ENCODE measurements around the gene CRYBG3. TPM values are rescaled to one million over a fixed set of nuclear protein-coding genes. Genes with fewer than 3 reads are reported as not detected.

The CRYBG3 gene
- polyA plus RNA-seq, 1 donor from 2014 or later, result 1.7 TPM

- H3K27me3 Mint-ChIP-seq, result no peaks in the 10 kb centered on the region
- H3K4me1 Mint-ChIP-seq, result no peaks in the 10 kb centered on the region
- H3K4me3 Mint-ChIP-seq, result no peak overlapping the region
- no peaks in the 10 kb centered on the region for H3K36me3 Mint-ChIP-seq
- no peaks in the 10 kb centered on the region for H3K9me3 Mint-ChIP-seq
- no peak overlapping the region for H3K27ac Mint-ChIP-seq
These were observed 40.8 kb downstream of the CRYBG3 start for GRCh38 chr3:97862582-97862981.

- no peak overlapping the region for H3K27ac Mint-ChIP-seq
- no peaks in the 10 kb centered on the region for H3K27me3 Mint-ChIP-seq
- no peaks in the 10 kb centered on the region for H3K4me1 Mint-ChIP-seq
- no peaks in the 10 kb centered on the region for H3K9me3 Mint-ChIP-seq
- H3K4me3 Mint-ChIP-seq, result no peak overlapping the region
- no peaks in the 10 kb centered on the region for H3K36me3 Mint-ChIP-seq
These were observed 41.2 kb downstream of the CRYBG3 start for GRCh38 chr3:97863031-97863430.

DNA sequence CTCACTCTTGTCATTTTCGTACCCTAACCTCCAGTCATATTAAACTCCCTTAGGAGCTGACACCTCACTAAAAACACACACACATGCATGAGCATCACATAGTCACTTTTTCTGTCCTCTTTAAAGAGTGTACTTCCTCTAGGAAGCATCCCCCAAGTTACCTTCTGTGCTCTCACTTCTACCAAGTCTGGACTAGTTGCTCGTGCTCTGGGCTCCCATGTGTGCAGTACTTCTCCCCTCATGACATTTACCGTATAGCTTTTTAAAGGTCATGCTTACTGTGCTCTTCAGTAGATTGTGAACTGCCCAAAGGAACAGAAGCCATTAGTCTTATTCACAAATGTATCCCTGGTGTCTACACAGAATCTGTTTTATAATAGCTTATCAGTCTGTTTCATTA is 42.0 kb downstream of the CRYBG3 start:
- no peaks in the 10 kb centered on the region for H3K4me1 Mint-ChIP-seq
- H3K4me3 Mint-ChIP-seq, result no peak overlapping the region
- H3K27ac Mint-ChIP-seq, result no peak overlapping the region
- no peaks in the 10 kb centered on the region for H3K9me3 Mint-ChIP-seq
- no peaks in the 10 kb centered on the region for H3K27me3 Mint-ChIP-seq
- H3K36me3 Mint-ChIP-seq, result peaks cover under 1% of the 10 kb centered on the region

- H3K27ac Mint-ChIP-seq, result no peak overlapping the region
- no peaks in the 10 kb centered on the region for H3K4me1 Mint-ChIP-seq
- no peaks in the 10 kb centered on the region for H3K9me3 Mint-ChIP-seq
- no peak overlapping the region for H3K4me3 Mint-ChIP-seq
- H3K27me3 Mint-ChIP-seq, result no peaks in the 10 kb centered on the region
- peaks cover 7% of the 10 kb centered on the region for H3K36me3 Mint-ChIP-seq
These were observed 49.4 kb downstream of the CRYBG3 start for GRCh38 chr3:97871186-97871585.

- H3K4me3 Mint-ChIP-seq, result no peak overlapping the region
- H3K4me1 Mint-ChIP-seq, result no peaks in the 10 kb centered on the region
- H3K27ac Mint-ChIP-seq, result no peak overlapping the region
- no peaks in the 10 kb centered on the region for H3K9me3 Mint-ChIP-seq
- peaks cover 7% of the 10 kb centered on the region for H3K36me3 Mint-ChIP-seq
- H3K27me3 Mint-ChIP-seq, result no peaks in the 10 kb centered on the region
These were observed 50.2 kb downstream of the CRYBG3 start for GRCh38 chr3:97871801-97872524.

GRCh38 chr3:97872525-97873042 is 50.8 kb downstream of the CRYBG3 start:
- Mint-ChIP-seq H3K27me3 (no peaks in the 10 kb centered on the region), H3K27ac (no peak overlapping the region), H3K9me3 (no peaks in the 10 kb centered on the region), H3K36me3 (peaks cover 7% of the 10 kb centered on the region), H3K4me3 (no peak overlapping the region), H3K4me1 (no peaks in the 10 kb centered on the region)

DNA sequence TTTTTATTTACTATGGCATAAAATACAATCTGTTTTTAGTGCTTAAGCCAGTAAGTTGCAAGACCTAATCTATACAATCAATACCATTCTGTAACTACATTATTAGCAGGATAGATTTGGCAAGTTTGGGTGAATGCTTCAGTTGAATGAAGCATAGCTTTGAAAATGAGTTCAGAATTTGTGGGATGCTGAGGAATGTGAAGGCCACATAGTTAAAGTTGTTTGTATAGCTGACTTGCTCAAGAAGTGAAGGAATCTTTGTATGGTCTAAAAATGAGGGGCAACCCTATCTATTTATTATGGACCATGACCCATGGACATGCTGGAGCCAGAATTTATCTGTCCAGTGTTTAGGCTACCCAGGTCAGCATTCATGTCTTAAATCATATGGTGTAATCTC is 58.5 kb downstream of the CRYBG3 start:
- no peak overlapping the region for H3K27ac Mint-ChIP-seq
- H3K27me3 Mint-ChIP-seq, result no peaks in the 10 kb centered on the region
- peaks cover 0 to 1% (median 0%) of the 10 kb centered on the region in 3 donors for H3K4me1 Mint-ChIP-seq
- peaks cover 3% of the 10 kb centered on the region for H3K36me3 Mint-ChIP-seq
- no peak overlapping the region for H3K4me3 Mint-ChIP-seq
- H3K9me3 Mint-ChIP-seq, result no peaks in the 10 kb centered on the region

GRCh38 chr3:97882975-97883598 is 61.3 kb downstream of the CRYBG3 start:
- H3K27ac Mint-ChIP-seq, result no peak overlapping the region
- H3K4me1 Mint-ChIP-seq, result peaks cover 0 to 1% (median 0%) of the 10 kb centered on the region in 3 donors
- no peaks in the 10 kb centered on the region for H3K27me3 Mint-ChIP-seq
- peaks cover 3% of the 10 kb centered on the region for H3K36me3 Mint-ChIP-seq
- H3K4me3 Mint-ChIP-seq, result no peak overlapping the region
- H3K9me3 Mint-ChIP-seq, result no peaks in the 10 kb centered on the region

GRCh38 chr3:97883736-97884135 is 61.9 kb downstream of the CRYBG3 start:
- Mint-ChIP-seq H3K27me3 (no peaks in the 10 kb centered on the region), H3K4me1 (peaks cover 0 to 1% (median 0%) of the 10 kb centered on the region in 3 donors), H3K36me3 (peaks cover 3% of the 10 kb centered on the region), H3K9me3 (no peaks in the 10 kb centered on the region), H3K27ac (no peak overlapping the region), H3K4me3 (no peak overlapping the region)

DNA sequence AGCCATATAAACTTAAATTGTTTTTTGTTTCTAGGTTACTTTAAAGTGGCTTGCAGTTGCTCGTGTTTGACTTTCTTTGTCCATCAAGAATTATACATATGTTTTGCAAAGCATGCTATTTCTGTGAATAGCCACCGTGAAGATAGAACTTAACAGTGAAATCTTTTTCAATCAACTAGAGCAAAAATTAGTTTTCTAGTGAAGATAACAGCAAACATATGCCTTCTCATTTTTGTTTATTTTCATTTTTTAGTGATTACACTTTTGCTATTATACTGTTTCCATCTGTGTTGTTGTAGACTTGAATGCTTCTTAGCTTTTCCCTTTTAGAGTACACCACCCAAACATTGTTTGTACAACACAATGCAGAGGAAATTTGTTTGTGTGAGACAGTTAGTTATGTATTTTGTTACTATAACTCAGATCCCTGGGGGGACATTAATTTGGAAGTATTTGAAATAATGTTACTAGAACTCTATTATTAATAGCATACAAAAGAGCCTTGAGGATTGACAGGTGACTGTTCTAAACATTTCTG is 62.8 kb downstream of the CRYBG3 start:
- Mint-ChIP-seq H3K9me3 (no peaks in the 10 kb centered on the region), H3K36me3 (no peaks in the 10 kb centered on the region), H3K27ac (no peak overlapping the region), H3K4me3 (no peak overlapping the region), H3K4me1 (no peaks in the 10 kb centered on the region), H3K27me3 (no peaks in the 10 kb centered on the region)

- H3K4me3 Mint-ChIP-seq, result no peak overlapping the region
- H3K27me3 Mint-ChIP-seq, result no peaks in the 10 kb centered on the region
- no peaks in the 10 kb centered on the region for H3K36me3 Mint-ChIP-seq
- no peak overlapping the region for H3K27ac Mint-ChIP-seq
- H3K9me3 Mint-ChIP-seq, result no peaks in the 10 kb centered on the region
- H3K4me1 Mint-ChIP-seq, result no peaks in the 10 kb centered on the region
These were observed 64.4 kb downstream of the CRYBG3 start for GRCh38 chr3:97885931-97886824.

DNA sequence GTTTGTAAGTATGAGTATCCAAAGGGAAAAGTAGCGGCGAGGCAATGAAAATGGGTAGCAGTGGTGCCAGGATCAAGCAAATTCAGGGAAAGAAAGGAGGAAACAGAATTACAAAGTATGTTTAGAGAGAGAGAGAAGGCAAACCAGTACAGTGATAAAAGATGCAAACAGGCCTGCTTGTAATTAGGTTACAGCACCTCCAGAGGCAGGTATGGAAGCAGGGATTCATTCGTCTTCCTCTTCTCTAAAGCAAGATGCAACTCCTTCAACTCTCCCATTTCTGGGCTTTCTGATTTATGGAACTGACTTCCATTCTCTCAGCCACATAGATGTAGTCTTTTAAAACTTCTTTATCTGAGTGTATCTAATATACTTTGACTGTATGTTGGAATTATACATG is 68.0 kb downstream of the CRYBG3 start:
- Mint-ChIP-seq H3K9me3 (no peaks in the 10 kb centered on the region), H3K36me3 (no peaks in the 10 kb centered on the region), H3K27ac (no peak overlapping the region), H3K27me3 (no peaks in the 10 kb centered on the region), H3K4me3 (no peak overlapping the region), H3K4me1 (peaks cover 0 to under 1% (median 0%) of the 10 kb centered on the region in 3 donors)

- H3K4me3 Mint-ChIP-seq, result no peak overlapping the region
- peaks cover 3% of the 10 kb centered on the region for H3K36me3 Mint-ChIP-seq
- H3K27me3 Mint-ChIP-seq, result no peaks in the 10 kb centered on the region
- no peak overlapping the region for H3K27ac Mint-ChIP-seq
- peaks cover 2 to 10% (median 6%) of the 10 kb centered on the region in 3 donors for H3K4me1 Mint-ChIP-seq
- H3K9me3 Mint-ChIP-seq, result no peaks in the 10 kb centered on the region
These were observed 71.0 kb downstream of the CRYBG3 start for GRCh38 chr3:97892852-97893251.

DNA sequence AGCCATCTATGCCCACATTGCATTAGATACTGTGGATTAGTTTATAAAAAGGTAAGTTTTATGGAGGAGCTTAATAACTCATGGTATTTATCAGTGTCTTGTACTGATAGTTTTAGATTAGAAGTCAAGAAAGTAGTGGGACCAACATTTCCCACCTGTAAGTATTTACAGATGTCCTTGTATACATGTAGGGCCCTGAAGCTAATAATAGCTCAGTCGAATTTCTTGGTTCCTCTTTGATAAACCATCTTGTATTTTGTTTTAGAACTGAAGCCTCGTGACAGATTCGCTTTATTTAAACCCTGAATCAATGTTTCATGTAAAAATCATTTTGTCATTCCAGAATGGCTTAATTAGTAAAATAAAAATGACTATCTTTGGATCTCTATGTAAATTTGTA is 73.4 kb downstream of the CRYBG3 start:
- no peaks in the 10 kb centered on the region for H3K9me3 Mint-ChIP-seq
- H3K27me3 Mint-ChIP-seq, result peaks cover 1% of the 10 kb centered on the region
- peaks cover 3% of the 10 kb centered on the region for H3K36me3 Mint-ChIP-seq
- H3K4me3 Mint-ChIP-seq, result no peak overlapping the region
- H3K27ac Mint-ChIP-seq, result no peak overlapping the region
- peaks cover 2 to 10% (median 6%) of the 10 kb centered on the region in 3 donors for H3K4me1 Mint-ChIP-seq

DNA sequence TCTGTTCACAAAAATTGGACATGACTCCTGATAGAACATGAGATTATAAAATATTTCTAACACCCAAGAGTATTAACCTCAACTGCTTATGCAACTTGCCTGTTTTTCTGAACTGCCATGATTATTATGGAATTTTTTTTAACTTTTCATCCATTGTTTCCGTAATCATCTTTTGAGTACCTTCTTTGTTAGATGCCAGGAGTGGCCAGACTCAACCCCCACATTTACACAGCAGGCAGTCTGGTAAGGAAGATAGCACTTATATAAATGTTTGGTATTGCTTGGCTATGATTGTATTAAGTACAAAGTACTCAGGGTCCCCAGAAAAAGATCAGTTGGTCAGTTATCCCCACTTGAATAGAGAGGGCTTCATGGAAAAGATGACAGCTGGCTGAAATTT is 74.3 kb downstream of the CRYBG3 start:
- Mint-ChIP-seq H3K36me3 (peaks cover 3% of the 10 kb centered on the region), H3K27me3 (peaks cover 1% of the 10 kb centered on the region), H3K27ac (no peak overlapping the region), H3K4me1 (peaks cover 2 to 10% (median 6%) of the 10 kb centered on the region in 3 donors), H3K4me3 (peak overlapping the region in 1 of 4 donors; percentile 13), H3K9me3 (no peaks in the 10 kb centered on the region)

All from IgD-negative memory B cell (primary cell).